GM12878 (cell line): ENCODE results near the gene KNTC1. TPM values are rescaled to one million over a fixed set of nuclear protein-coding genes. Genes with fewer than 3 reads are reported as not detected.

Source experiments
- ATAC-seq: fragments of 200-7000 bp; cut with Tn5 transposase; 3 replicates; pipeline ENCODE4 v1.9.1; 2020; ENCODE audit warnings: mild to moderate bottlenecking, moderate library complexity
- BruUV-seq: library from RNA; stranded (reverse); fragments of 400-500 nt; replicated peaks from 2 replicates; lab custom pipeline; 2021; lab: Mats Ljungman, UMichigan
- CTCF ChIA-PET: fragments of 300-600 bp; sonication (Branson Sonifier 250); formaldehyde crosslinking; extraction: SDS; loops from one replicate; lab custom pipeline; 2021; ENCODE audit warnings: inconsistent platforms; lab: Yijun Ruan, JAX
- POLR2A ChIA-PET: fragments of 350-600 bp; formaldehyde crosslinking; extraction: SDS; loops from one replicate; lab custom pipeline; 2021; ENCODE audit warnings: inconsistent platforms; lab: Charles Lee
- RAD21 ChIA-PET: fragments of 300-600 bp; sonication (Branson Sonifier 250); formaldehyde crosslinking; loops from one replicate; lab custom pipeline; 2023; ENCODE audit warnings: antibody characterized with exemption; ENCODE audit not compliant: unreplicated experiment; lab: Charles Lee
- SMC1A ChIA-PET: fragments of 300-600 bp; sonication (Branson Sonifier 250); formaldehyde crosslinking; loops from one replicate; lab custom pipeline; 2023; ENCODE audit not compliant: unreplicated experiment, uncharacterized antibody; lab: Charles Lee
- DNase-seq: peaks from one replicate; pipeline ENCODE4 v3.0.0-alpha.2; 2011; ENCODE audit warnings: low read depth, low spot score
- FAIRE-seq: peaks from 3 replicates; lab custom pipeline; 2011; peaks lifted over from hg19 to GRCh38; lab: Jason Lieb, UNC
- H2AFZ ChIP-seq: 2 replicates; pipeline ENCODE4 v1.6.0; 2011; ENCODE audit warnings: low read depth, low read length, control low read depth; ENCODE audit not compliant: control insufficient read depth
- H3K27ac ChIP-seq: 2 replicates; pipeline ENCODE4 v1.5.1; 2011; ENCODE audit warnings: control low read depth; ENCODE audit not compliant: control insufficient read depth, insufficient read depth
- H3K27me3 ChIP-seq, 2 experiments: replicated peaks in 1 of 2; 2 replicates each; pipeline versions ENCODE4 v1.6.0 to v1.6.1; 2011; ENCODE audit warnings: low read length in 1 of 2; ENCODE audit not compliant: control insufficient read depth in 2 of 2, insufficient read depth in 2 of 2
- H3K36me3 ChIP-seq, 2 experiments: 2 replicates each; pipeline ENCODE4 v1.5.1; 2011; ENCODE audit warnings: low read length in 1 of 2; ENCODE audit not compliant: control insufficient read depth in 2 of 2, insufficient read depth in 2 of 2
- H3K4me1 ChIP-seq: 2 replicates; pipeline ENCODE4 v1.6.1; 2011; ENCODE audit warnings: mild to moderate bottlenecking, low read length, moderate library complexity, mixed read lengths; ENCODE audit not compliant: control insufficient read depth, insufficient read depth
- H3K4me2 ChIP-seq: 2 replicates; pipeline ENCODE4 v1.6.0; 2011; ENCODE audit warnings: control low read depth; ENCODE audit not compliant: control insufficient read depth, insufficient read depth
- H3K4me3 ChIP-seq: fragments of 200-600 bp; sonication (generic); 2 replicates; pipeline ENCODE4 v1.5.1; 2016
- H3K79me2 ChIP-seq: 2 replicates; pipeline ENCODE4 v1.6.0; 2011; ENCODE audit warnings: low read length; ENCODE audit not compliant: control insufficient read depth, insufficient read depth
- H3K9ac ChIP-seq: 2 replicates; pipeline ENCODE4 v1.8.0; 2011; ENCODE audit warnings: low read length, control low read depth, mixed read lengths; ENCODE audit not compliant: control insufficient read depth, insufficient read depth
- H3K9me3 ChIP-seq: replicated peaks from 3 replicates; pipeline ENCODE4 v1.5.1; 2011; ENCODE audit warnings: mild to moderate bottlenecking, low read length; ENCODE audit not compliant: control insufficient read depth, insufficient read depth
- H4K20me1 ChIP-seq: 2 replicates; pipeline ENCODE4 v1.6.0; 2011; ENCODE audit not compliant: control insufficient read depth, insufficient read depth
- BACH1 ChIP-seq: fragments of 450-650 bp; IDR thresholded peaks from 2 replicates; pipeline ENCODE4 v1.6.1; 2017; ENCODE audit warnings: mild to moderate bottlenecking, borderline replicate concordance
- CEBPB ChIP-seq, 2 experiments: fragments of 150-350 bp in 1 of 2; IDR thresholded peaks; 2 replicates each; pipeline ENCODE4 v1.6.1; 2012 to 2014; ENCODE audit warnings: low read depth in 2 of 2, low read length in 2 of 2, borderline replicate concordance in 1 of 2, inconsistent platforms in 1 of 2
- DPF2 ChIP-seq: fragments of 450-650 bp; IDR thresholded peaks from 2 replicates; pipeline ENCODE4 v1.6.1; 2017; ENCODE audit warnings: mild to moderate bottlenecking
- GATAD2B ChIP-seq: fragments of 450-650 bp; conservative IDR thresholded peaks from 2 replicates; pipeline ENCODE4 v1.6.1; 2017; ENCODE audit warnings: low read depth, mild to moderate bottlenecking, moderate library complexity
- IKZF1 ChIP-seq: fragments of 450-650 bp; conservative IDR thresholded peaks from 2 replicates; pipeline ENCODE4 v1.6.1; 2017; ENCODE audit warnings: antibody characterized with exemption, mild to moderate bottlenecking
- KDM1A ChIP-seq: fragments of 200-600 bp; sonication (generic); IDR thresholded peaks from 2 replicates; pipeline ENCODE4 v1.6.1; 2016; ENCODE audit warnings: borderline replicate concordance
- NFIC ChIP-seq: IDR thresholded peaks from 2 replicates; pipeline ENCODE4 v1.6.1; 2012; ENCODE audit warnings: low read depth, mild to moderate bottlenecking, inconsistent platforms, low read length, moderate library complexity
- NKRF ChIP-seq: fragments of 450-650 bp; conservative IDR thresholded peaks from 2 replicates; pipeline ENCODE4 v1.6.1; 2017; ENCODE audit warnings: mild to moderate bottlenecking, moderate library complexity
- PAX8 ChIP-seq: fragments of 450-650 bp; IDR thresholded peaks from 2 replicates; pipeline ENCODE4 v1.6.1; 2017; ENCODE audit warnings: mild to moderate bottlenecking, moderate library complexity
- POU2F2 ChIP-seq: IDR thresholded peaks from 3 replicates; pipeline ENCODE4 v1.6.1; 2011; ENCODE audit warnings: low read depth, mild to moderate bottlenecking, low read length, borderline replicate concordance
- ZNF207 ChIP-seq: fragments of 450-650 bp; IDR thresholded peaks from 2 replicates; pipeline ENCODE4 v1.6.1; 2014; ENCODE audit warnings: antibody characterized with exemption, mild to moderate bottlenecking, borderline replicate concordance
- WGBS: methylation state at CpG from one replicate; pipeline ENCODE4 v1.1.6; 2016; ENCODE audit warnings: low lambda C conversion rate; ENCODE audit not compliant: insufficient replicate concordance, insufficient coverage; ENCODE audit errors: missing lambda C conversion rate; 5-methylcytosine and 5-hydroxymethylcytosine counted together
- in situ Hi-C: fragments of 300-500 bp; cut with MboI; formaldehyde crosslinking; loops from 9 replicates; pipeline ENCODE4 v1.14.3; 2018; ENCODE audit warnings: mixed read lengths
- intact Hi-C: fragments of 100-400 bp; cut with micrococcal nuclease; formaldehyde crosslinking; loops from one replicate; pipeline ENCODE4 v1.14.2; 2022; ENCODE audit not compliant: unreplicated experiment
- polyA plus RNA-seq, 11 experiments: library from polyadenylated mRNA; depleted of rRNA in 4 of 11; unstranded in 6 of 11; stranded (reverse) in 5 of 11; fragments of >200 nt; fragmentation: Nextera tagmentation in 4 of 11; fragmentation: Illumina TruSeq in 1 of 11; extraction: Ambion mirVana in 4 of 11; extraction: Trizol in 1 of 11; gene quantifications; 1 replicate in 1 of 11; 2 replicates in 10 of 11; pipeline versions ENCODE4 v1.2.1 to v1.2.3, GENCODE V29; 2011 to 2016; ENCODE audit warnings: inconsistent platforms in 2 of 11, missing spikeins in 2 of 11, low read depth in 1 of 11
- total RNA-seq, 4 experiments: library from RNA; depleted of rRNA in 3 of 4; stranded (reverse); fragments of >200 nt in 3 of 4; fragmentation: Illumina TruSeq in 1 of 4; extraction: Trizol in 1 of 4; gene quantifications; 2 replicates each; pipeline versions ENCODE4 v1.2.1 to v1.2.3, GENCODE V29; 2013 to 2021

Gene KNTC1
- total and polyA plus RNA-seq, 10 of the 15 experiments (the other 5 are each of a cell fraction or from before 2014, with no cell fraction given) = 37.2 to 118 (median 76.3) TPM

DNA sequence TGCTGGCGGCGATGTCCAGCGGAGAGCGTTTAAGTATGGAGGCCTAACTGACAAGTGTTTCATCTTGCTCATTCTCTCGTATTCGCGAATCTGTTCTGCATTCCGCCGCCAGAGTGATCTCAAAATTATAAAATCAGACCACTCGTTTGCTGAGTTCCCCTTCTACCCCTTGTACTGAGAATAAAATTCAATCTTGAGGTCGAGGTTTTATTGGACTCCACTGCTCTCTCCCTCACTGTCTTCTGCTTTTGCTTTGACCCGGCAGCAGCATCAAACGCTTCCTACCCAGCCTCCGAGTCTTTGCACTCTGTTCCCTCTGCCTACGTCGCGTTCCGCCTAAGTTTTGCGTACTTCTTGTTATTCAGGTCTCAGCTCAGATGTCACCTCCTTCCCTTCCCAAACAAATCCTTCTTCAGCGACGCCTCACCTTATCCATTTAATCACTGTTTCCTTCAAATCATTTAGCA, 462 bp downstream of the KNTC1 start:
- DNase-seq = no peak
- H3K36me3 ChIP-seq = peaks cover 0 to 4% of the 10 kb centered on the region in 2 experiments; a peak in 3 of 4 replicates

More for the DNA sequence above, 462 bp downstream of the KNTC1 start:
- Histone ChIP-seq H2AFZ (peak overlapping the region; percentile 67), H3K9ac (peak overlapping the region; percentile 100), H3K27ac (peak overlapping the region; percentile 87), H3K4me1 (peaks cover 28% of the 10 kb centered on the region), H3K79me2 (peaks cover 83% of the 10 kb centered on the region), H3K4me2 (peak overlapping the region; percentile 75), H3K4me3 (peak overlapping the region; percentile 96), H3K27me3 (no peaks in the 10 kb centered on the region), H4K20me1 (0 out of 2 replicates have a peak, but pooled peaks cover 3% of the 10 kb centered on the region), H3K9me3 (no peaks in the 10 kb centered on the region)
- CTCF ChIA-PET = interaction anchor here (2.8 kb wide), 1 partner anchor 26 kb away, joined by 16 read pairs; the partner anchor contains the start of gene ZCCHC8
- RAD21 ChIA-PET = interaction anchor here (0.5 to 4.6 kb wide), 3 partner anchors 27 to 129 kb away, joined by 3 to 49 read pairs (median 5); partner anchors contain the start of gene ZCCHC8
- BruUV-seq = TSS peak; percentile 90
- ATAC-seq = peak; percentile 10
- SMC1A ChIA-PET = interaction anchor here (1.6 to 3.1 kb wide), 2 partner anchors 28 to 56 kb away, joined by 5 to 39 read pairs; partner anchors contain the start of gene ZCCHC8
- in situ Hi-C loops = no loop called here
- intact Hi-C loops = loop anchor here (2.0 kb wide), 1 partner anchor 27 kb away; the partner anchor contains the start of gene ZCCHC8
- POLR2A ChIA-PET = interaction anchor here (1.0 to 9.7 kb wide), 5 partner anchors 11 to 364 kb away, joined by 3 to 160 read pairs (median 4); partner anchors contain the start of gene ZCCHC8
- no peak for TF ChIP-seq GATAD2B
- no peak for TF ChIP-seq DPF2
- peak; percentile 36; the same call in 1 of the 3 replicates for TF ChIP-seq POU2F2
- TF ChIP-seq NKRF = 0 out of 2 replicates have a peak, but pooled peaks have one; percentile 1
- TF ChIP-seq IKZF1 = no peak
- no peak for TF ChIP-seq BACH1
- peak; percentile 15; the same call in 1 of the 2 replicates for TF ChIP-seq ZNF207
- TF ChIP-seq CEBPB (IDR thresholded peaks at IDR 0.05; ENCODE audit: borderline replicate concordance in 1 of 2, low read depth in 2 of 2, low read length in 2 of 2) = no peak
- TF ChIP-seq KDM1A = no peak
- TF ChIP-seq NFIC = no peak
- 0 out of 2 replicates have a peak, but pooled peaks have one; percentile 62 for TF ChIP-seq PAX8
- no peak for FAIRE-seq
- under 1% methylated on average over 21 of the region's 21 CpGs for WGBS
